H9 (cell line): ENCODE measurements around the gene SMIM26. TPM values are rescaled to one million over a fixed set of nuclear protein-coding genes. Genes with fewer than 3 reads are reported as not detected.

ENCODE experiments used
- DNase-seq: peaks from one replicate; pipeline ENCODE4 v3.0.0-alpha.2; 2017
- H2AFZ ChIP-seq: one replicate; pipeline ENCODE4 v1.6.1; 2013; ENCODE audit warnings: mild to moderate bottlenecking, low read length, control low read depth, moderate library complexity
- H2AK5ac ChIP-seq: 2 replicates; pipeline ENCODE4 v1.6.1; 2013; ENCODE audit warnings: low read length, control low read depth, mixed read lengths; ENCODE audit not compliant: insufficient read length
- H2BK120ac ChIP-seq: one replicate; pipeline ENCODE4 v1.6.1; 2013; ENCODE audit warnings: low read depth, mild to moderate bottlenecking, low read length, control low read depth, inconsistent platforms; ENCODE audit not compliant: poor library complexity, severe bottlenecking
- H2BK12ac ChIP-seq: 2 replicates; pipeline ENCODE4 v1.6.1; 2013; ENCODE audit warnings: low read length, control low read depth, mixed read lengths, low read depth; ENCODE audit not compliant: insufficient read length
- H2BK15ac ChIP-seq: 2 replicates; pipeline ENCODE4 v1.6.1; 2013; ENCODE audit warnings: low read depth, low read length, control low read depth
- H2BK20ac ChIP-seq: one replicate; pipeline ENCODE4 v1.6.1; 2013; ENCODE audit warnings: low read depth, mild to moderate bottlenecking, low read length, control low read depth, inconsistent platforms; ENCODE audit not compliant: poor library complexity, severe bottlenecking
- H2BK5ac ChIP-seq: 2 replicates; pipeline ENCODE4 v1.6.1; 2013; ENCODE audit warnings: low read length, control low read depth, mixed read lengths; ENCODE audit not compliant: insufficient read length
- H3K14ac ChIP-seq: 2 replicates; pipeline ENCODE4 v1.6.1; 2013; ENCODE audit warnings: low read length, control low read depth; ENCODE audit not compliant: insufficient read depth
- H3K18ac ChIP-seq: 2 replicates; pipeline ENCODE4 v1.6.1; 2013; ENCODE audit warnings: low read depth, mild to moderate bottlenecking, mixed read lengths, low read length, control low read depth; ENCODE audit not compliant: insufficient read length
- H3K23ac ChIP-seq: 2 replicates; pipeline ENCODE4 v1.6.1; 2013; ENCODE audit warnings: low read length, control low read depth, mixed read lengths, low read depth; ENCODE audit not compliant: insufficient read length
- H3K23me2 ChIP-seq: 2 replicates; pipeline ENCODE4 v1.6.1; 2013; ENCODE audit warnings: low read depth, mild to moderate bottlenecking, mixed read lengths, low read length, control low read depth; ENCODE audit not compliant: insufficient read length, poor library complexity, severe bottlenecking
- H3K27ac ChIP-seq: 2 replicates; pipeline ENCODE4 v1.5.1; 2013; ENCODE audit warnings: low read length, control low read depth, mixed read lengths, low read depth; ENCODE audit not compliant: insufficient read length
- H3K27me3 ChIP-seq: 2 replicates; pipeline ENCODE4 v1.6.1; 2013; ENCODE audit warnings: low read length, control low read depth, inconsistent platforms; ENCODE audit not compliant: insufficient read depth
- H3K4ac ChIP-seq: 2 replicates; pipeline ENCODE4 v1.6.1; 2013; ENCODE audit warnings: low read depth, mild to moderate bottlenecking, control low read depth, inconsistent platforms, low read length, moderate library complexity
- H3K4me1 ChIP-seq: 2 replicates; pipeline ENCODE4 v1.6.1; 2013; ENCODE audit warnings: low read length, control low read depth, inconsistent platforms; ENCODE audit not compliant: insufficient read depth
- H3K4me2 ChIP-seq: 2 replicates; pipeline ENCODE4 v1.6.1; 2013; ENCODE audit warnings: low read length, control low read depth, mixed read lengths; ENCODE audit not compliant: insufficient read length, insufficient read depth
- H3K56ac ChIP-seq: 2 replicates; pipeline ENCODE4 v1.6.1; 2013; ENCODE audit warnings: low read depth, mild to moderate bottlenecking, mixed read lengths, low read length, control low read depth; ENCODE audit not compliant: insufficient read length
- H3K79me1 ChIP-seq: 2 replicates; pipeline ENCODE4 v1.6.1; 2013; ENCODE audit warnings: low read depth, mild to moderate bottlenecking, moderate library complexity, low read length, control low read depth, inconsistent platforms; ENCODE audit not compliant: insufficient read depth, poor library complexity, severe bottlenecking
- H3K79me2 ChIP-seq: 2 replicates; pipeline ENCODE4 v1.6.1; 2013; ENCODE audit warnings: low read length, control low read depth, inconsistent platforms; ENCODE audit not compliant: insufficient read depth
- H3K9ac ChIP-seq: 2 replicates; pipeline ENCODE4 v1.6.1; 2013; ENCODE audit warnings: low read length, control low read depth, mixed read lengths; ENCODE audit not compliant: insufficient read length; ENCODE audit errors: extremely low read depth
- H3K9me3 ChIP-seq: one replicate; pipeline ENCODE4 v1.6.1; 2013; ENCODE audit warnings: low read depth, low read length, inconsistent platforms; ENCODE audit not compliant: control insufficient read depth
- H3T11ph ChIP-seq: one replicate; pipeline ENCODE4 v1.6.1; 2013; ENCODE audit warnings: mild to moderate bottlenecking, low read length, control low read depth, inconsistent platforms
- H4K20me1 ChIP-seq: one replicate; pipeline ENCODE4 v1.6.1; 2013; ENCODE audit not compliant: control insufficient read depth, insufficient read length, insufficient read depth
- H4K5ac ChIP-seq: 2 replicates; pipeline ENCODE4 v1.6.1; 2013; ENCODE audit warnings: low read depth, mild to moderate bottlenecking, mixed read lengths, low read length, control low read depth; ENCODE audit not compliant: insufficient read length
- H4K8ac ChIP-seq: replicated peaks from 2 replicates; pipeline ENCODE4 v1.6.1; 2013; ENCODE audit warnings: low read length, control low read depth, mixed read lengths, low read depth; ENCODE audit not compliant: insufficient read length
- H4K91ac ChIP-seq: 2 replicates; pipeline ENCODE4 v1.6.1; 2013; ENCODE audit warnings: low read depth, mild to moderate bottlenecking, moderate library complexity, mixed read lengths, low read length, control low read depth; ENCODE audit not compliant: insufficient read length
- H3K27ac Mint-ChIP-seq, 3 experiments: 2 replicates in 2 of 3; 3 replicates in 1 of 3; pipeline ENCODE4 v1.8.0; 2020 to 2021; ENCODE audit warnings: mixed read lengths in 3 of 3, mild to moderate bottlenecking in 1 of 3, moderate library complexity in 1 of 3
- H3K27me3 Mint-ChIP-seq: 2 replicates; pipeline ENCODE4 v1.8.0; 2021; ENCODE audit warnings: low read depth, mild to moderate bottlenecking, moderate library complexity, mixed read lengths
- H3K36me3 Mint-ChIP-seq, 3 experiments: 2 replicates in 2 of 3; 3 replicates in 1 of 3; pipeline ENCODE4 v1.8.0; 2020 to 2021; ENCODE audit warnings: low read depth in 3 of 3, mixed read lengths in 3 of 3; ENCODE audit not compliant: insufficient read depth in 1 of 3
- H3K4me1 Mint-ChIP-seq, 2 experiments: 2 replicates each; pipeline ENCODE4 v1.8.0; 2020; ENCODE audit warnings: mixed read lengths in 2 of 2
- H3K4me3 Mint-ChIP-seq, 2 experiments: 2 replicates in 1 of 2; 3 replicates in 1 of 2; pipeline ENCODE4 v1.8.0; 2020 to 2021; ENCODE audit warnings: mild to moderate bottlenecking in 2 of 2, mixed read lengths in 2 of 2, moderate library complexity in 1 of 2
- H3K9me3 Mint-ChIP-seq, 2 experiments: 2 replicates in 1 of 2; 3 replicates in 1 of 2; pipeline ENCODE4 v1.8.0; 2020; ENCODE audit warnings: mild to moderate bottlenecking in 2 of 2, mixed read lengths in 2 of 2, moderate library complexity in 1 of 2
- CTCF ChIP-seq: fragments of 200-600 bp; sonication (generic); conservative IDR thresholded peaks from 3 replicates; pipeline ENCODE4 v1.8.0; 2021; ENCODE audit warnings: antibody characterized with exemption, mild to moderate bottlenecking
- WGBS: extraction: QIAGEN DNeasy Blood & Tissue Kit; methylation state at CpG from one replicate; pipeline ENCODE4 v1.1.7; 2013; ENCODE audit warnings: missing lambda C conversion rate, low lambda C conversion rate, mixed read lengths; ENCODE audit not compliant: insufficient read length; ENCODE audit errors: extremely low coverage; 5-methylcytosine and 5-hydroxymethylcytosine counted together
- total RNA-seq: library from RNA; stranded (reverse); gene quantifications from 2 replicates; pipeline ENCODE4 v1.2.1, GENCODE V29; 2021

Gene SMIM26
- total RNA-seq, 1 experiment from 2014 or later, result 75.9 TPM

GRCh38 chr20:18585134-18585533, 17.9 kb downstream of the SMIM26 start:
- DNase-seq, result peak; percentile 77
- Histone ChIP-seq H2BK5ac (no peak overlapping the region), H3K27me3 (no peaks in the 10 kb centered on the region), H3K79me1 (no peaks in the 10 kb centered on the region), H3K79me2 (no peaks in the 10 kb centered on the region), H3K4me1 (no peaks in the 10 kb centered on the region; the same call in 1 of the 2 replicates), H2BK120ac (no peak overlapping the region), H3K14ac (no peak overlapping the region), H4K5ac (no peak overlapping the region), H3K23ac (no peak overlapping the region), H3K27ac (no peak overlapping the region), H2AK5ac (no peak overlapping the region), H2AFZ (no peak overlapping the region), H3T11ph (no peak overlapping the region), H3K18ac (no peak overlapping the region), H4K91ac (no peak overlapping the region), H3K4me2 (no peak overlapping the region), H3K23me2 (peaks cover 4% of the 10 kb centered on the region), H2BK20ac (no peak overlapping the region), H3K9me3 (no peaks in the 10 kb centered on the region), H4K20me1 (no peaks in the 10 kb centered on the region), H4K8ac (no peak overlapping the region), H3K9ac (no peak overlapping the region), H2BK12ac (no peak overlapping the region), H3K56ac (no peak overlapping the region), H3K4ac (no peak overlapping the region), H2BK15ac (no peak overlapping the region)
- no CpG with 5 or more reads among the region's 2 CpGs for WGBS
- Mint-ChIP-seq H3K36me3 (peaks cover 0 to 4% (median 2%) of the 10 kb centered on the region in 3 experiments; a peak in 2 of 7 replicates), H3K27me3 (no peaks in the 10 kb centered on the region; the same call in 1 of the 2 replicates), H3K4me3 (no peak overlapping the region), H3K9me3 (peaks cover 3 to 4% of the 10 kb centered on the region in 2 experiments; a peak in 4 of 5 replicates), H3K4me1 (peaks cover 23 to 24% of the 10 kb centered on the region in 2 experiments), H3K27ac (peak overlapping the region in 1 of 3 experiments; percentile 61; a peak in 1 of 7 replicates)
- no peak for TF ChIP-seq CTCF
